Aorta (tissue), 5 donors: ENCODE results near the gene KCNH5. TPM values are rescaled to one million over a fixed set of nuclear protein-coding genes. Genes with fewer than 3 reads are reported as not detected.

Experiments used
- ATAC-seq: fragments of 200-7000 bp; cut with Tn5 transposase; one replicate; pipeline ENCODE4 v1.9.1; 2022; ENCODE audit warnings: moderate library complexity; ENCODE audit not compliant: low FRiP score
- DNase-seq, 2 donors: peaks; one replicate each; pipeline ENCODE4 v3.0.0-alpha.2; 2020
- H3K27ac ChIP-seq, 2 donors: one replicate each; pipeline ENCODE4 v1.5.1; 2013; ENCODE audit warnings: low read length in 2 of 2, mild to moderate bottlenecking in 2 of 2, moderate library complexity in 2 of 2, control low read depth in 1 of 2, inconsistent platforms in 1 of 2, low read depth in 1 of 2
- H3K27me3 ChIP-seq, 2 donors: one replicate each; pipeline ENCODE4 v1.6.1; 2013; ENCODE audit warnings: control low read depth in 1 of 2, low read length in 1 of 2, mild to moderate bottlenecking in 1 of 2, moderate library complexity in 1 of 2; ENCODE audit not compliant: insufficient read depth in 2 of 2, control insufficient read depth in 1 of 2
- H3K36me3 ChIP-seq, 2 donors: one replicate each; pipeline ENCODE4 v1.6.1; 2013; ENCODE audit warnings: control low read depth in 1 of 2, low read length in 1 of 2, mild to moderate bottlenecking in 1 of 2; ENCODE audit not compliant: insufficient read depth in 2 of 2, control insufficient read depth in 1 of 2
- H3K4me1 ChIP-seq, 2 donors: one replicate each; pipeline ENCODE4 v1.6.1; 2013; ENCODE audit warnings: low read length in 2 of 2, control low read depth in 1 of 2, mild to moderate bottlenecking in 1 of 2, moderate library complexity in 1 of 2; ENCODE audit not compliant: insufficient read depth in 2 of 2, control insufficient read depth in 1 of 2
- H3K4me3 ChIP-seq, 2 donors: one replicate each; pipeline ENCODE4 v1.5.1; 2013; ENCODE audit warnings: low read length in 2 of 2, control low read depth in 1 of 2, mild to moderate bottlenecking in 1 of 2
- H3K9me3 ChIP-seq: one replicate; pipeline ENCODE4 v1.6.1; 2013; ENCODE audit warnings: mild to moderate bottlenecking, low read length; ENCODE audit not compliant: control insufficient read depth
- whole genome bisulfite sequencing, 2 donors: extraction: QIAGEN DNeasy Blood & Tissue Kit; methylation state at CpG; one replicate each; pipeline ENCODE4 v1.1.7; 2013; 5-methylcytosine and 5-hydroxymethylcytosine counted together
- intact Hi-C, 2 donors: fragments of 100-400 bp; cut with DNase I; formaldehyde crosslinking; loops; one replicate each; pipeline versions ENCODE4 v1.14.2 to v1.15.0; 2022
- polyA plus RNA-seq, 2 donors: library from polyadenylated mRNA; stranded (reverse); fragments of 200-250 nt; gene quantifications; one replicate each; pipeline ENCODE4 v1.2.3, GENCODE V29; 2013
- total RNA-seq, 2 donors: library from RNA; stranded (reverse); fragmentation: NEBNext Ultra II Directional; extraction: Animal tissue kit (Norgen Biotek cat#: 25700); gene quantifications; one replicate each; pipeline ENCODE4 v1.2.1, GENCODE V29; 2021
- donor health status: healthy with polysubstance abuse.
- donor health status: Bipolar disorder and iron deficiency.
- donor health status: DM: no; HTN: no; CAD: no.
- donor health status: DM: no; HTN: no; CAD: no.
- donor health status: DM: yes; HTN: yes; CAD: no.

Gene KCNH5
- total and polyA plus RNA-seq, 4 donors, result not detected

GRCh38 chr14:63014621-63015020 is 30.6 kb downstream of the KCNH5 start:
- DNase-seq (no peak), ATAC-seq (no peak)
- Histone ChIP-seq H3K27ac (no peak overlapping the region), H3K27me3 (no peaks in the 10 kb centered on the region), H3K4me1 (no peaks in the 10 kb centered on the region), H3K9me3 (no peaks in the 10 kb centered on the region), H3K36me3 (no peaks in the 10 kb centered on the region), H3K4me3 (no peak overlapping the region)
- intact Hi-C loops, result no loop called here
- WGBS, 2 donors, result 63 to 66% methylated on average over 4 of the region's 4 CpGs

GRCh38 chr14:63012171-63012570 is 33.1 kb downstream of the KCNH5 start:
- Histone ChIP-seq H3K27ac (no peak overlapping the region), H3K9me3 (no peaks in the 10 kb centered on the region), H3K36me3 (no peaks in the 10 kb centered on the region), H3K4me1 (no peaks in the 10 kb centered on the region), H3K4me3 (no peak overlapping the region), H3K27me3 (no peaks in the 10 kb centered on the region)
- 90% methylated on average over 3 of the region's 3 CpGs for WGBS, 2 donors
- DNase-seq (no peak), ATAC-seq (no peak)
- intact Hi-C loops, result no loop called here

- Histone ChIP-seq H3K27ac (no peak overlapping the region), H3K27me3 (no peaks in the 10 kb centered on the region), H3K4me3 (no peak overlapping the region), H3K36me3 (no peaks in the 10 kb centered on the region), H3K9me3 (no peaks in the 10 kb centered on the region), H3K4me1 (no peaks in the 10 kb centered on the region)
- intact Hi-C loops, result no loop called here
- 68 to 72% methylated on average over 2 of the region's 2 CpGs for WGBS, 2 donors
- ATAC-seq, result no peak
- no peak for DNase-seq
These were observed 33.6 kb downstream of the KCNH5 start for GRCh38 chr14:63011623-63012022.

- intact Hi-C loops, result no loop called here
- ATAC-seq, result no peak
These were observed 35.8 kb downstream of the KCNH5 start for GRCh38 chr14:63009495-63009894.

GRCh38 chr14:63006531-63006930 is 38.7 kb downstream of the KCNH5 start:
- intact Hi-C loops, result no loop called here
- DNase-seq (no peak), ATAC-seq (no peak)
- Histone ChIP-seq H3K4me3 (no peak overlapping the region), H3K4me1 (no peaks in the 10 kb centered on the region), H3K9me3 (no peaks in the 10 kb centered on the region), H3K27me3 (no peaks in the 10 kb centered on the region), H3K36me3 (no peaks in the 10 kb centered on the region), H3K27ac (no peak overlapping the region)
- 38 to 51% methylated on average over 2 of the region's 2 CpGs for WGBS, 2 donors

More at GRCh38 chr14:63009495-63009894, 35.8 kb downstream of the KCNH5 start:
- Histone ChIP-seq H3K36me3 (no peaks in the 10 kb centered on the region), H3K27ac (no peak overlapping the region), H3K9me3 (no peaks in the 10 kb centered on the region), H3K4me1 (no peaks in the 10 kb centered on the region), H3K4me3 (no peak overlapping the region), H3K27me3 (no peaks in the 10 kb centered on the region)
- 75 to 76% methylated on average over 2 of the region's 2 CpGs for WGBS, 2 donors
- no peak for DNase-seq

GRCh38 chr14:62994096-62994495 is 51.2 kb downstream of the KCNH5 start:
- ATAC-seq (no peak), DNase-seq (no peak)
- no peak overlapping the region for H3K4me3 ChIP-seq
- H3K4me1 ChIP-seq, result no peaks in the 10 kb centered on the region
- no peaks in the 10 kb centered on the region for H3K27me3 ChIP-seq
- no peak overlapping the region for H3K27ac ChIP-seq
- H3K9me3 ChIP-seq, result no peaks in the 10 kb centered on the region
- intact Hi-C loops, result no loop called here
- no peaks in the 10 kb centered on the region for H3K36me3 ChIP-seq

- H3K27ac ChIP-seq, result no peak overlapping the region
- WGBS, 2 donors, result 43 to 47% methylated on average over 3 of the region's 3 CpGs
- intact Hi-C loops, result no loop called here
- H3K9me3 ChIP-seq, result no peaks in the 10 kb centered on the region
- no peaks in the 10 kb centered on the region for H3K36me3 ChIP-seq
- no peaks in the 10 kb centered on the region for H3K4me1 ChIP-seq
- no peak for ATAC-seq
- no peak overlapping the region for H3K4me3 ChIP-seq
- DNase-seq, result no peak
- peaks cover 0 to 2% of the 10 kb centered on the region in 2 donors for H3K27me3 ChIP-seq
These were observed 56.3 kb downstream of the KCNH5 start for GRCh38 chr14:62988967-62989366.

- intact Hi-C loops, result no loop called here
- no peaks in the 10 kb centered on the region for H3K36me3 ChIP-seq
- ATAC-seq (no peak), DNase-seq (no peak)
- peaks cover 0 to 2% of the 10 kb centered on the region in 2 donors for H3K27me3 ChIP-seq
- no peaks in the 10 kb centered on the region for H3K4me1 ChIP-seq
- H3K27ac ChIP-seq, result no peak overlapping the region
- H3K4me3 ChIP-seq, result no peak overlapping the region
- H3K9me3 ChIP-seq, result no peaks in the 10 kb centered on the region
These were observed 61.4 kb downstream of the KCNH5 start for GRCh38 chr14:62983821-62984220.

- no peaks in the 10 kb centered on the region for H3K27me3 ChIP-seq
- ATAC-seq (no peak), DNase-seq (no peak)
- intact Hi-C loops, result no loop called here
- no peak overlapping the region for H3K27ac ChIP-seq
- WGBS, 2 donors, result 75 to 79% methylated on average over 7 of the region's 7 CpGs
- H3K9me3 ChIP-seq, result no peaks in the 10 kb centered on the region
- H3K36me3 ChIP-seq, result no peaks in the 10 kb centered on the region
- no peak overlapping the region for H3K4me3 ChIP-seq
- no peaks in the 10 kb centered on the region for H3K4me1 ChIP-seq
These were observed 64.6 kb downstream of the KCNH5 start for GRCh38 chr14:62980693-62981092.
